OCI-LY1 (cell line): ENCODE data around the gene FMOD.

Experiments used
- CTCF ChIP-seq: fragments of 200-600 bp; sonication (generic), shearing (Covaris generic); IDR thresholded peaks from 2 replicates; pipeline ENCODE4 v1.5.1; 2017; ENCODE audit warnings: mild to moderate bottlenecking, antibody characterized with exemption, low read length, moderate library complexity, mixed read lengths
- EZH2 ChIP-seq: fragments of 200-600 bp; sonication (generic), shearing (Covaris generic); IDR thresholded peaks from 2 replicates; pipeline ENCODE4 v1.8.0; 2017; ENCODE audit warnings: borderline replicate concordance, mixed run types, mild to moderate bottlenecking, antibody characterized with exemption, low read length, moderate library complexity, mixed read lengths

- no peak for TF ChIP-seq CTCF
- no peak for TF ChIP-seq EZH2
Measured at GRCh38 chr1:203382026-203382425, 31.1 kb upstream of the FMOD start.
